Measurements from ENCODE around the gene MACROD2. TPM values are rescaled to one million over a fixed set of nuclear protein-coding genes. Genes with fewer than 3 reads are reported as not detected.

The MACROD2 gene
- total and polyA plus RNA-seq, 2 experiments from 2014 or later = 2.8 to 4.3 TPM

- Histone ChIP-seq H3F3A (replicated peaks; ENCODE audit: low read depth) (no peaks in the 10 kb centered on the region), H3K27me3 (ENCODE audit: insufficient read depth) (no peaks in the 10 kb centered on the region), H3K27ac (ENCODE audit: low read depth) (no peak overlapping the region), H3K4me1 (ENCODE audit: insufficient read depth) (peaks cover 6% of the 10 kb centered on the region; the same call in 1 of the 2 replicates), H3K9me2 (ENCODE audit: insufficient read depth) (peaks cover 10% of the 10 kb centered on the region; the same call in 1 of the 2 replicates), H3K79me2 (replicated peaks; ENCODE audit: insufficient read depth) (no peaks in the 10 kb centered on the region), H4K20me1 (replicated peaks; ENCODE audit: insufficient read depth) (no peaks in the 10 kb centered on the region), H3K36me3 (ENCODE audit: insufficient read depth) (no peaks in the 10 kb centered on the region), H2AFZ (no peak overlapping the region), H3K4me2 (no peak overlapping the region), H3K4me3 (no peak overlapping the region)
- TF ChIP-seq NANOG (IDR thresholded peaks at IDR 0.05; ENCODE audit: borderline replicate concordance) (no peak), STAT1 (IDR thresholded peaks at IDR 0.05; ENCODE audit: unreplicated experiment) (no peak), ETS1 (IDR thresholded peaks at IDR 0.05) (no peak)
- H3K4me3 Mint-ChIP-seq = no peak overlapping the region
- H3K36me3 Mint-ChIP-seq (ENCODE audit: low read depth) = peaks cover 4% of the 10 kb centered on the region; the same call in 1 of the 3 replicates
- no peak overlapping the region for H3K27ac Mint-ChIP-seq
- no peak for DNase-seq (ENCODE audit: low spot score)
- H3K4me1 Mint-ChIP-seq = no peaks in the 10 kb centered on the region; the same call in 2 of the 3 replicates
- H3K9me3 Mint-ChIP-seq = peaks cover 3% of the 10 kb centered on the region
- ATAC-seq = no peak
- H3K27me3 Mint-ChIP-seq (ENCODE audit: insufficient read depth, low read depth, poor library complexity) = peaks cover 4% of the 10 kb centered on the region
Observed at GRCh38 chr20:15022921-15023320, 1027.6 kb downstream of the MACROD2 start.

- Histone ChIP-seq H3K9me2 (ENCODE audit: insufficient read depth) (peaks cover 21% of the 10 kb centered on the region; the same call in 1 of the 2 replicates), H4K20me1 (replicated peaks; ENCODE audit: insufficient read depth) (no peaks in the 10 kb centered on the region), H3K27me3 (ENCODE audit: insufficient read depth) (no peaks in the 10 kb centered on the region), H3K4me3 (no peak overlapping the region), H3K4me1 (ENCODE audit: insufficient read depth) (peaks cover 6% of the 10 kb centered on the region; the same call in 1 of the 2 replicates), H2AFZ (no peak overlapping the region), H3K27ac (ENCODE audit: low read depth) (no peak overlapping the region), H3K79me2 (replicated peaks; ENCODE audit: insufficient read depth) (no peaks in the 10 kb centered on the region), H3K36me3 (ENCODE audit: insufficient read depth) (no peaks in the 10 kb centered on the region), H3F3A (replicated peaks; ENCODE audit: low read depth) (no peaks in the 10 kb centered on the region), H3K4me2 (no peak overlapping the region)
- H3K4me1 Mint-ChIP-seq = no peaks in the 10 kb centered on the region; the same call in 2 of the 3 replicates
- ATAC-seq (no peak), DNase-seq (ENCODE audit: low spot score) (no peak)
- no peaks in the 10 kb centered on the region for H3K36me3 Mint-ChIP-seq (ENCODE audit: low read depth)
- H3K27ac Mint-ChIP-seq = no peak overlapping the region
- peaks cover 3% of the 10 kb centered on the region for H3K27me3 Mint-ChIP-seq (ENCODE audit: insufficient read depth, low read depth, poor library complexity)
- H3K4me3 Mint-ChIP-seq = no peak overlapping the region
- no peaks in the 10 kb centered on the region for H3K9me3 Mint-ChIP-seq
- TF ChIP-seq ETS1 (IDR thresholded peaks at IDR 0.05) (no peak), NANOG (IDR thresholded peaks at IDR 0.05; ENCODE audit: borderline replicate concordance) (no peak), ZNF114 (CRISPR knock-in tag; IDR thresholded peaks at IDR 0.05) (no peak), CTCF (conservative IDR thresholded peaks at IDR 0.05; ENCODE audit: low read depth in 2 of 2) (no peak), ZNF331 (CRISPR knock-in tag; IDR thresholded peaks at IDR 0.05; ENCODE audit: low read depth) (no peak), REST (IDR thresholded peaks at IDR 0.05; ENCODE audit: unreplicated experiment) (no peak), POLR2AphosphoS5 (IDR thresholded peaks at IDR 0.05; ENCODE audit: low read depth) (no peak)
Observed at GRCh38 chr20:15026759-15027158, 1031.4 kb downstream of the MACROD2 start.

Measured in GM23338 (cell line).